Measurements from ENCODE around the gene ZFPM1. TPM values are rescaled to one million over a fixed set of nuclear protein-coding genes. Genes with fewer than 3 reads are reported as not detected.

ZFPM1 gene
- total RNA-seq, 1 donor from 2014 or later: 1.4 TPM

- peak; percentile 41 for DNase-seq
Measured at GRCh38 chr16:88570691-88571092, 117.6 kb downstream of the ZFPM1 start.

DNA sequence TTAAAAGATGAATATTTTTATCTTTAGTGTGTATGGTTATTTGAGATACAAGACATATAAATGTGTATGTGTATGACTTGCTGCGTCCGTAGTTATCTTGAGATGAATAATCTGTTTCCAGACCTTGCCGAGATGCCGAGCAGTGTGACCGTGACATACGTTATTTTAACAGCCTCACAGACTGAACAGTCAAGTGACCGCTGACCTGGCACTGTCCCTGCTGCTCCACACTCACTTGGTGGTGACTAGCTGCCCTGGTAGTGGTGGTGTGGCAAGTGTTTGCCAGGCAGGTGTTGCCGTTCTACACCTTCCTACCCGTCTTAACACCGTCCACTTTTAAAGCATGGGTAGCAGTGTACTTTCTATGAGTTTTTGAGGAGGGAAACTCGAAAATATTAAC lies 122.2 kb downstream of the ZFPM1 start:
- no peak for DNase-seq

GRCh38 chr16:88576307-88576706 lies 123.2 kb downstream of the ZFPM1 start:
- no peak for DNase-seq

DNA sequence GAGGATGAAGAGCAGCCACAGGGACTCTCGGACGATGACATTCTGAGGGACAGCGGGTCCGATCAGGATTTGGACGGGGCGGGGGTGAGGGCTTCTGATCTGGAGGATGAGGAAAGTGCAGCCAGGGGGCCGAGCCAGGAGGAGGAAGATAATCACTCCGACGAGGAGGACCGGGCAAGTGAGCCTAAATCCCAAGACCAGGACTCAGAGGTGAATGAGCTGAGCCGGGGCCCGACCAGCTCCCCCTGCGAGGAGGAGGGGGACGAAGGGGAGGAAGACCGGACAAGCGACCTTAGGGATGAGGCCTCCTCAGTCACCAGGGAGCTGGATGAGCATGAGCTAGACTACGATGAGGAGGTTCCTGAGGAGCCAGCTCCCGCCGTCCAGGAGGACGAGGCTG lies 124.1 kb downstream of the ZFPM1 start:
- DNase-seq: no peak

DNA sequence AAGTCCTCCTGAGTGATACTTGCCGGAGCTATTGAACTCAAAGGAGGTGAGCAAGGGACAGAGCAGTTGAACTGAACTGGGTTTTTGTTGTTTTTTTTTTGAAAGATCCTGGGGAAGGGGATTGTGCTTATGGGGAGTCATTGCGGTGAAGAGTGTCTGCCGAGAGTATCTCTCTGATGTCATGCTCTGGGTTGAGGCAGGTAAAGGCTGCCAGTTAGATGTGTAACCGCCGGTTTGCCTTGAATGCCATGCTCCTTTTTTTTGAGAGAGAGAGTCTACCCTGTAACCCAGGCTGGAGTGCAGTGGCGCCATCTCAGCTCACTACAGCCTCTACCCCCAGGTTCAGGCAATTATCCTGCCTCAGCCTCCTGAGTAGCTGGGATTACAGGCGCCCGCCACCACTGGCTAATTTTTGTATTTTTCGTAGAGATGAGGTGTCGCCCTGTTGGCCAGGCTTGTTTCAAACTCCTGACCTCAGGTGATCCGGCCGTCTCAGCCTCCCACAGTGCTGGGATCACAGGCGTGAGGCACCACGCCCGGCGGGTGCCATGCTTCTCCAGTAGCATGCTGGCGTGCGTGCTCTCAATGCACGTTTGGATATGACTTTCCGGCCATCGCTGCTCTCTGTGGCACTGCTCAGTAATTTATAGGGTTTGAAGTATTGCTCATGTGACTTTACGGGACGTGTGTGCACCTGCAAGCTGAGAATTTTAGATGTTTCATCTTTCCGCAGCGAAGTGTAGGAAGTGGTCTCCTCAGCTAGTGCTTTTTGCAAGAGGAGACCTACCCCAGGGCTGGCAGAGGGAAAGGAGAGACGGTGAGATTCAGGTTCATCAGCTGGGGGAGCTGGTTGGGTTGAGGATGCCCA lies 125.6 kb downstream of the ZFPM1 start:
- no peak for DNase-seq

DNA sequence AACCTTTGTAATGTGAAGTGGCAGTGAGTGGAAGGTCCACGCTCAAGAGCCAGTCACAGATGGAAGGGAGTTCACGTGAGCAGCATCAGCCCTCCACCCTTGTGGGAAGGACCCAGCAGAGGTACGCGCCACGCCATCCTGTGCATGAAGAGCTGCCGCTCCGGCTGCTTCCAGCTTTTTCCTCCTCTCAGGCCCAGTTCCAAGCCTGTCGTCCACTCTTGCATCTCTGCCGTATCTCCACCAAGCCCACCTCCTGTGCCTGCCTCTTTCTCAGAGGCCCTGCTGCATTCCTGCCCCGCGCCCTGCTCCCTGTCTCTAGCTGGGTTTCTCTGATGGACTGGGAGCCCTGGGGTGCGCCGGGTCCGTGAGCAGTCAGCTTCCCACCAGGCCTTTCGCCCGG lies 127.3 kb downstream of the ZFPM1 start:
- DNase-seq: no peak

DNA sequence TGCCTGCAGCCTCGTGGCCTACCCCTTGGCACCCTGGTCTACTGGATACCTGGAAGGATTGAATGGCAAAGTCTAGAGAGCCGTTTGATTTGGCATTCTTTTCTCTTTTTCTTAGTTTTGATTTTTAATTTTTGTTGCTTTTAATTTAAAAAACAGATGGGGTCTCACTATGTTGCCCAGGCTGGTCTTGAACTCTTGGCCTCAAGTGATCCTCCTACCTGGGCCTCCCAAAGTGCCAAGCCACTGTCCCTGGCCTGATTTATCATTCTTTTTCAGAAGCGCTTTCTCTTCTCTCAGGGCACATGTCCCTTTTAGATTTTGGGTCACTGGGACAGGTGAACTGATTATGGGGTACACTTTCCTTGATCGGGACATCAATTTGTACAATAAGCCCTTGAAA lies 128.0 kb downstream of the ZFPM1 start:
- no peak for DNase-seq

- no peak for DNase-seq
Measured at GRCh38 chr16:88582912-88583575, 130.0 kb downstream of the ZFPM1 start.

GRCh38 chr16:88584676-88585075 lies 131.6 kb downstream of the ZFPM1 start:
- DNase-seq: peak; percentile 63

- DNase-seq: no peak
Measured at GRCh38 chr16:88585269-88585668, 132.2 kb downstream of the ZFPM1 start.

DNA sequence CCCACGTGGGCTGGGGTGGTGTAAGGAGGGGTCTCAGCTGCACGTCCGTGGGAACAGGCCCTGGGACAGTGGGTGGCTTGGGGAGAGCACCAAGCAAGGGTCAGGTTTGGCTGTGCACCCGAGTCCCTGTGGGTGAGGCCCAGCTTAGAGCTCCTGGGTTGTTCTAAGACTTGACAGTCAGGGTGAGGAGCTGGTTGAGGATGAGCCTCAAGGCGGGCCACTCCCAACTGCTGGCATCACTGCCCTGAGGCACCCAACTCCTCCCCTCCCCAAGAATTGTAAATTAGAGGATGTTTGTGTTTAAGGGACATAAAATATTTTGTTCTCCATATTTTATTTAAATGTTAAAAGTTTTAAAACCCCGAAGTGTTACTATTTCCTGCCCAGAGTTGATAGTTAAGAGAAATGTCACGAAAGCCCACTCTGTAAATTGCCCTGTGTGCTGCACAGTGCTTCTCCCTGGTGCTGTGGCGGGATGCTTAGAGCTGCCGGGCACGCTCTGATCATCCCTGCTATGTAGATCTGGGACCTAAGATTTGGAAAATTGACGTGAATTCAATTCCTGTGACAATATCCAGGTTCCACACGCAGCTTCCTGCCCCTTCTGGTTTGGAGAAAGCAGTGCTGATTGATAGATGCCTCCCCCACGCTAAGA lies 133.0 kb downstream of the ZFPM1 start:
- DNase-seq: no peak

Other genes with a start within 250 kb of the ZFPM1 start
- gene ZNF469, start 70.3 kb upstream of the ZFPM1 start, total RNA-seq: 0.79 and 1.0 TPM in 2 replicates
- gene ZC3H18, start 117.1 kb downstream of the ZFPM1 start, total RNA-seq: 15.3 and 17.3 TPM in 2 replicates
- gene IL17C, start 185.3 kb downstream of the ZFPM1 start, total RNA-seq: not detected in 2 replicates
- gene CYBA, start 197.8 kb downstream of the ZFPM1 start, total RNA-seq: 135 and 286 TPM in 2 replicates
- 63.3 and 119 TPM in 2 replicates for gene MVD, start 209.8 kb downstream of the ZFPM1 start, total RNA-seq
- gene SNAI3, start 233.2 kb downstream of the ZFPM1 start, total RNA-seq: 0.09 TPM in 1 of 2 replicates, not detected in the other